CD8-positive, alpha-beta memory T cell (primary cell): Measurements from ENCODE around the gene WDFY4. TPM values are rescaled to one million over a fixed set of nuclear protein-coding genes. Genes with fewer than 3 reads are reported as not detected.

Experiments used
- CTCF ChIA-PET: fragments of 350-600 bp; sonication (Branson Sonifier 250); formaldehyde crosslinking; loops from one replicate; lab custom pipeline; 2021; ENCODE audit warnings: antibody characterized with exemption; lab: Charles Lee
- POLR2A ChIA-PET: fragments of 350-600 bp; sonication (Branson Sonifier 250); formaldehyde crosslinking; loops from one replicate; lab custom pipeline; 2021; ENCODE audit warnings: antibody characterized with exemption; lab: Charles Lee
- DNase-seq, 5 donors: peaks; one replicate each; pipeline versions ENCODE4 v3.0.0 to v3.0.0-alpha.2; 2020 to 2022; ENCODE audit warnings: mixed read lengths in 1 of 5
- H3K27ac ChIP-seq: one replicate; pipeline ENCODE4 v1.7.0; 2013; ENCODE audit warnings: low read depth, mild to moderate bottlenecking, low read length, moderate library complexity
- H3K27me3 ChIP-seq: 2 replicates; pipeline ENCODE4 v1.7.0; 2013; ENCODE audit warnings: low read length, mild to moderate bottlenecking; ENCODE audit not compliant: insufficient read depth, poor library complexity, severe bottlenecking
- H3K36me3 ChIP-seq: 2 replicates; pipeline ENCODE4 v1.7.0; 2013; ENCODE audit warnings: mild to moderate bottlenecking, low read length, moderate library complexity; ENCODE audit not compliant: insufficient read depth
- H3K4me1 ChIP-seq: 2 replicates; pipeline ENCODE4 v1.7.0; 2013; ENCODE audit warnings: mild to moderate bottlenecking, low read length, moderate library complexity; ENCODE audit not compliant: insufficient read depth
- H3K4me3 ChIP-seq: 2 replicates; pipeline ENCODE4 v1.7.0; 2013; ENCODE audit warnings: mild to moderate bottlenecking, low read length
- H3K9me3 ChIP-seq: 2 replicates; pipeline ENCODE4 v1.7.0; 2013; ENCODE audit warnings: mild to moderate bottlenecking, low read length
- H3K27ac Mint-ChIP-seq, 8 donors: one replicate each; pipeline ENCODE4 v1.8.0; 2020 to 2021; ENCODE audit warnings: mixed read lengths in 8 of 8, mild to moderate bottlenecking in 6 of 8, inconsistent platforms in 3 of 8, moderate library complexity in 3 of 8
- H3K27me3 Mint-ChIP-seq, 2 donors: one replicate each; pipeline ENCODE4 v1.8.0; 2020 to 2021; ENCODE audit warnings: mixed read lengths in 2 of 2, mild to moderate bottlenecking in 1 of 2, moderate library complexity in 1 of 2
- H3K36me3 Mint-ChIP-seq, 3 donors: one replicate each; pipeline ENCODE4 v1.8.0; 2020 to 2021; ENCODE audit warnings: mixed read lengths in 3 of 3, inconsistent platforms in 1 of 3, mild to moderate bottlenecking in 1 of 3
- H3K4me1 Mint-ChIP-seq, 3 donors: one replicate each; pipeline ENCODE4 v1.8.0; 2020 to 2021; ENCODE audit warnings: mixed read lengths in 3 of 3, inconsistent platforms in 1 of 3, mild to moderate bottlenecking in 1 of 3
- H3K4me3 Mint-ChIP-seq, 7 donors: one replicate each; pipeline ENCODE4 v1.8.0; 2020 to 2021; ENCODE audit warnings: mixed read lengths in 7 of 7, mild to moderate bottlenecking in 6 of 7, moderate library complexity in 4 of 7, inconsistent platforms in 2 of 7
- H3K9me3 Mint-ChIP-seq, 5 donors: one replicate each; pipeline ENCODE4 v1.8.0; 2020 to 2022; ENCODE audit warnings: mixed read lengths in 5 of 5, mild to moderate bottlenecking in 3 of 5, moderate library complexity in 2 of 5, inconsistent platforms in 1 of 5
- polyA plus RNA-seq: library from polyadenylated mRNA; unstranded; fragments of 300-500 nt; fragmentation: Illumina TruSeq; gene quantifications from one replicate; pipeline ENCODE4 v1.2.3, GENCODE V29; 2021
- total RNA-seq, 2 experiments: library from RNA; stranded (reverse); gene quantifications; one replicate each; pipeline ENCODE4 v1.2.3, GENCODE V29; 2021

Gene WDFY4
- total and polyA plus RNA-seq, 3 experiments from 2014 or later = 0.20 to 0.35 TPM; not detected in 1

GRCh38 chr10:48763403-48763965, 78.8 kb downstream of the WDFY4 start:
- Histone ChIP-seq H3K9me3 (no peaks in the 10 kb centered on the region), H3K27ac (no peak overlapping the region), H3K27me3 (peaks cover 4% of the 10 kb centered on the region), H3K4me1 (no peaks in the 10 kb centered on the region), H3K4me3 (no peak overlapping the region), H3K36me3 (no peaks in the 10 kb centered on the region)
- DNase-seq = no peak
- Mint-ChIP-seq H3K4me1 (no peaks in the 10 kb centered on the region), H3K27me3 (peaks cover 17 to 32% of the 10 kb centered on the region in 2 donors), H3K36me3 (peaks cover 0 to 2% (median 0%) of the 10 kb centered on the region in 3 donors), H3K4me3 (no peak overlapping the region), H3K9me3 (peaks cover 0 to 3% (median 0%) of the 10 kb centered on the region in 5 donors), H3K27ac (no peak overlapping the region)
- POLR2A ChIA-PET = no interaction called here
- CTCF ChIA-PET = no interaction called here

DNA sequence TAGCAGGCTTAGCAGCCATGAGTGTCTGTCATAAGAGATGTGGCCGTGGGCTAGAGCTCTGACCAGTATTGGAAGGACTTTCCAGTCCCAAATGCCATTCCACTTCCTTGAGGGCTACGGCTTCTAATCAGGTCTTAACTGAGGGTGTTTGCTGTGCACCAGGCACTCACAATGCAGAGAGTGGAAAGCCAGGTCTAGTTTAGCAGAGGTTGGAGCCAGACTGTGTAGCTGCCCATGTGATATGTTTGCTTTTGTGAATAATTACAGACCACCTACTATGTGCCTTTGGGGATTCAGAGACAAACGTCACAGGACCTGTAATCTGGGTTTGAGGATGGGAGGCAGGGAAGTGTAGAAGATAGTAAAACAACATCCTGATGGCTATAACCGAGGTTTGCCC, 79.8 kb downstream of the WDFY4 start:
- no peaks in the 10 kb centered on the region for H3K36me3 ChIP-seq
- H3K27me3 Mint-ChIP-seq = peaks cover 17 to 32% of the 10 kb centered on the region in 2 donors
- peaks cover 0 to 3% (median 0%) of the 10 kb centered on the region in 5 donors for H3K9me3 Mint-ChIP-seq
- no peak for DNase-seq
- no peak overlapping the region for H3K4me3 Mint-ChIP-seq
- H3K4me3 ChIP-seq = no peak overlapping the region
- no peak overlapping the region for H3K27ac ChIP-seq
- no peak overlapping the region for H3K27ac Mint-ChIP-seq
- POLR2A ChIA-PET = no interaction called here
- H3K36me3 Mint-ChIP-seq = peaks cover 0 to 2% (median 0%) of the 10 kb centered on the region in 3 donors
- H3K4me1 ChIP-seq = no peaks in the 10 kb centered on the region
- CTCF ChIA-PET = interaction anchor here (1.0 kb wide), 1 partner anchor 9 kb away, joined by 3 read pairs; no protein-coding TSS in a partner anchor
- no peaks in the 10 kb centered on the region for H3K4me1 Mint-ChIP-seq
- no peaks in the 10 kb centered on the region for H3K9me3 ChIP-seq
- peaks cover 4% of the 10 kb centered on the region for H3K27me3 ChIP-seq

DNA sequence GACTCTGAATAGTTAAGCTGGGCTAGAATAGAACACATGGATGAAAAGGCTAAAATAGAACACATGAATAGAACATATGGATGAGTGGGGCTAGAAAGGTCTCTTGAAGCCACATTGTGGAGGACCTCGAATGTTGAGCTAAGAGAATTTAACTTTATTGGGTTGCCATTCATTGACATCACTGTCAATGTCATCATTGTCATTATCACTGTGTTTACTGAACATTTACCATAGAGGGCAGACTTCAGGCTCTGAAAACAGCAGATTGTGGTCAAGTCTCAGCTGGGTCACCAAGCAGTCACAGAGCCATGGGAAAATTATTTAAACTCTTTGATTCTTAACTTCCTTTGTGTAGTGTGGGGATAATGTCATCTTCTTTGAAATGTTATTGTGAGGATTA, 80.4 kb downstream of the WDFY4 start:
- Mint-ChIP-seq H3K4me3 (no peak overlapping the region), H3K9me3 (peaks cover 0 to 3% (median 0%) of the 10 kb centered on the region in 5 donors), H3K36me3 (peaks cover 0 to 2% (median 0%) of the 10 kb centered on the region in 3 donors), H3K27me3 (peaks cover 15 to 29% of the 10 kb centered on the region in 2 donors), H3K4me1 (no peaks in the 10 kb centered on the region), H3K27ac (no peak overlapping the region)
- ChIA-PET CTCF (interaction anchor here (1.0 kb wide), 1 partner anchor 9 kb away, joined by 3 read pairs; no protein-coding TSS in a partner anchor), POLR2A (no interaction called here)
- no peak overlapping the region for H3K4me3 ChIP-seq
- H3K9me3 ChIP-seq = no peaks in the 10 kb centered on the region
- H3K27me3 ChIP-seq = peaks cover 4% of the 10 kb centered on the region
- DNase-seq = no peak
- H3K4me1 ChIP-seq = no peaks in the 10 kb centered on the region
- no peaks in the 10 kb centered on the region for H3K36me3 ChIP-seq
- no peak overlapping the region for H3K27ac ChIP-seq

DNA sequence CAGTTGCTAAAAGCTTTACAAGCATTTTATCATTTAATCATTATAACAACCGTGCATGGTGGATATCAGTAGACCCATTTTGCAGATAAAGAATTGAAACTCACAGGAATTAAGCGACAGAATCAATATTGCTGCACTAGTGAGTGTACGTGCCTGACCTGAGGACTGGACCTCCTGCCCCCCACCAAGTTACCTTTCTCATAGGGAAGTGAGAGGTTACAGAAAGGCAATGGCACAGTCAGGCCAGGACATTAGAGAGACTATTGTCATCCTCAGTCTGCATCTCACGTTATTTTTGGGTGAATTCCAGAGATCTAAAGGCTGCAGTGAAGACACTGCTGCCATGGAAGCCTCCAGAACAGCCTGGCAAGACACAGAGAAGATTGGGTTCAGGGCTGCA, 80.9 kb downstream of the WDFY4 start:
- Mint-ChIP-seq H3K36me3 (peaks cover 0 to 2% (median 0%) of the 10 kb centered on the region in 3 donors), H3K27me3 (peaks cover 11 to 24% of the 10 kb centered on the region in 2 donors), H3K27ac (no peak overlapping the region), H3K4me1 (no peaks in the 10 kb centered on the region), H3K4me3 (no peak overlapping the region), H3K9me3 (peaks cover 0 to 3% (median 0%) of the 10 kb centered on the region in 5 donors)
- H3K36me3 ChIP-seq = no peaks in the 10 kb centered on the region
- CTCF ChIA-PET = interaction anchor here (1.0 kb wide), 1 partner anchor 8 kb away, joined by 3 read pairs; no protein-coding TSS in a partner anchor
- no peak overlapping the region for H3K27ac ChIP-seq
- H3K4me3 ChIP-seq = no peak overlapping the region
- DNase-seq = no peak
- POLR2A ChIA-PET = no interaction called here
- H3K4me1 ChIP-seq = no peaks in the 10 kb centered on the region
- no peaks in the 10 kb centered on the region for H3K9me3 ChIP-seq
- peaks cover 4% of the 10 kb centered on the region for H3K27me3 ChIP-seq

DNA sequence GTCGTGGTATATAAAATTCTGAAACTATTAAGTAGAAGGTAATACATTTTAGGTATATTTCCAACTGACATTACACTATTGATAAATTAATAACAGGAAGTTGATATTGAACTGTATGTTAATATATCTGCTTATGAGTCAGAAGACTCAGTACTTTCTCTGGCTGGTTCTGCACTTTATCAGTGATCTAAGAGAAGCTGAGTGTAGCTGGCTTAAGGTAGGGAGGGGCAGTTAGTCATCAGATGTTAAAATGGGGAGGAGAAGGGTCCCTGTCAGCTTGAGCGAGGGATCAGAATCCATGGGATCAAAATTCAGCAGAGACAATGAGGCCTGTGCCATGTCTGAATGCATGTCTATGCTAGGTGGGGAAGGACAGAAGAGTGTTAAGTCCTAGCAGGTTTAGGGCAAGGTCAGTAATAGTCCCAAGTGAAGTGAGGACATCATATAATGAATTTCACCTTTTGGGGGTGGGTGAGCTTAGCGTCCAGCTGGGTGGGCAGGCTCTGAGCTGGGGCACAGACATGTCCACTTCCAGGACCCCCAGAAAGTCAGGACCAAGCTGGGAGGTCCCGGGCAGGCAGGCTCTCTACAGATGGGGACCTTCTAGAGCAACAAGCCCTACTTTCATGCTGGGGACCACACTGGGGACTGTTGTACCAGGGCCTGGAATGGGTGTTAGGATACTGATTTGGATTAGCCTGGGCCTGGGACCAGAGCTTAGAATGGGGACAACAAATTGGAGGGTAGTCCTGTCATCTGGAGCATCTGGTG, 82.9 kb downstream of the WDFY4 start:
- no peaks in the 10 kb centered on the region for H3K4me1 Mint-ChIP-seq
- no peaks in the 10 kb centered on the region for H3K36me3 Mint-ChIP-seq
- CTCF ChIA-PET = no interaction called here
- H3K9me3 Mint-ChIP-seq = no peaks in the 10 kb centered on the region
- Histone ChIP-seq H3K36me3 (no peaks in the 10 kb centered on the region), H3K27me3 (no peaks in the 10 kb centered on the region), H3K9me3 (no peaks in the 10 kb centered on the region), H3K4me3 (no peak overlapping the region), H3K27ac (no peak overlapping the region), H3K4me1 (no peaks in the 10 kb centered on the region)
- POLR2A ChIA-PET = no interaction called here
- no peak for DNase-seq
- H3K27me3 Mint-ChIP-seq = peaks cover 6 to 12% of the 10 kb centered on the region in 2 donors
- H3K4me3 Mint-ChIP-seq = no peak overlapping the region
- H3K27ac Mint-ChIP-seq = no peak overlapping the region

GRCh38 chr10:48768144-48768766, 83.6 kb downstream of the WDFY4 start:
- Histone ChIP-seq H3K4me3 (no peak overlapping the region), H3K27me3 (no peaks in the 10 kb centered on the region), H3K4me1 (no peaks in the 10 kb centered on the region), H3K9me3 (no peaks in the 10 kb centered on the region), H3K36me3 (no peaks in the 10 kb centered on the region), H3K27ac (no peak overlapping the region)
- H3K27me3 Mint-ChIP-seq = peaks cover 6 to 12% of the 10 kb centered on the region in 2 donors
- no peak overlapping the region for H3K4me3 Mint-ChIP-seq
- CTCF ChIA-PET = no interaction called here
- no peaks in the 10 kb centered on the region for H3K36me3 Mint-ChIP-seq
- no peak for DNase-seq
- H3K9me3 Mint-ChIP-seq = peaks cover 0 to 2% (median 0%) of the 10 kb centered on the region in 5 donors
- POLR2A ChIA-PET = no interaction called here
- H3K27ac Mint-ChIP-seq = no peak overlapping the region
- H3K4me1 Mint-ChIP-seq = no peaks in the 10 kb centered on the region

DNA sequence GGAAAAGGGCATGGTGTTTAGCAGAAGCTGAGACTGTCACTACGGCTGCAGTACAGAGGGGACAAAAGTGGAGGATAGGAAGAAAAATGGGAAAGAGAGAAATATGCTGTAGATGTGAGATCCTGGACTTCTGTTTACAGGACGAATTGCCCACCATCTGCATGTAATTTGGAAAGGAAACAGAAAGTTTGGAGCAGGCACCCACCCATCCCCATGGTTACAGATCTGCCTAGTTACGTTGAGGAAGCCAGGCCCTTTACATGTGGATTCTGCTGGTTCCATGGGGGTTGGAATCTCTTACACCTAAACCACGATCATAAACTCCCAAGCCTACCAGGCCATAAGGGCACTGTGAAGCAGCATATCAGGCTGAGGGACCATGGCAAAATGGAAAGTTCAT, 84.3 kb downstream of the WDFY4 start:
- Mint-ChIP-seq H3K27ac (no peak overlapping the region), H3K4me3 (no peak overlapping the region), H3K9me3 (peaks cover 0 to 2% (median 0%) of the 10 kb centered on the region in 5 donors), H3K27me3 (peaks cover 8 to 12% of the 10 kb centered on the region in 2 donors), H3K4me1 (no peaks in the 10 kb centered on the region), H3K36me3 (no peaks in the 10 kb centered on the region)
- H3K27ac ChIP-seq = no peak overlapping the region
- H3K4me1 ChIP-seq = no peaks in the 10 kb centered on the region
- CTCF ChIA-PET = no interaction called here
- H3K4me3 ChIP-seq = no peak overlapping the region
- DNase-seq = no peak
- H3K9me3 ChIP-seq = no peaks in the 10 kb centered on the region
- H3K27me3 ChIP-seq = no peaks in the 10 kb centered on the region
- POLR2A ChIA-PET = no interaction called here
- H3K36me3 ChIP-seq = no peaks in the 10 kb centered on the region
